GM21786 (cell line): Measurements from ENCODE around the gene C21orf91.
A peak's percentile ranks its signal among the peaks of the same experiment; 100 is the strongest.

Experiments used
- ATAC-seq: cut with Tn5 transposase; IDR thresholded peaks from one replicate; pipeline ENCODE4 v1.9.1; 2021; ENCODE audit not compliant: unreplicated experiment

The C21orf91 gene

DNA sequence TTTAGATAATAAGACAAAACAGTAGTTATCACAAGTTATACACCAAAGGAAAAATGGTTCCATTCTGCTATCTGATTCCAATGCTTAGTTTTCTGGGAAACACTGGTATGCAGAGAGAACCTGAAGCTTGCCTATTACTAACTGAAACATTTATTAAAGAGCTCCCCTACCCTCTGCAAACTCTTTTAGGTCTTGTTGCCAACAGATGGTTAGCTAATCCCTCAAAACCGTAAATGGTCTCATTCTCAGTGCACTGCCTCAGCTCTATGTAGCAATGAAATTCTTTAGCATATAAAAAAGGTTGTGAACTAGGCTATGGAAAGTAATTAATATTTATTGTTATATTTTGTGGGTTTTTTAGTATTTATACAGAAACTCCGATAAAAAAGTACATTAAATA, 20.4 kb downstream of the C21orf91 start:
- no peak for ATAC-seq

DNA sequence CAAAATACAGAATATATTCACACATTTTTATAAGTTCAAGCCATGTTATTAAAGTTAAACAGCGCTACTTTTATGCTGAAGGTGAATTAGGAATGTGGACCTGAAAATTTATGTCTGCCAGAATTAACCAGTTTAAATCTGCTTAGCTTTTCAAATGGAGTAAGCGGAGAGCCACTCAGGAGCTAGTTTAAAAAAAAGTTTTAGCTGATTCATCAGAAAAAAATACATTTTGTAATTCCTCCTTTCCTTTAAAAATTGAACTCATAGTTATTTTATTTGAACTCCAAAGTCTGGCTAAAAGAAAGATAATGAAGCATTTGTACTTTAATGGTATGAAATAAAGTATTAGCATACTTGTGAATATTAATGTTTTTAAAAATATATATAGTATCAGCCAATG, 21.2 kb downstream of the C21orf91 start:
- no peak for ATAC-seq

DNA sequence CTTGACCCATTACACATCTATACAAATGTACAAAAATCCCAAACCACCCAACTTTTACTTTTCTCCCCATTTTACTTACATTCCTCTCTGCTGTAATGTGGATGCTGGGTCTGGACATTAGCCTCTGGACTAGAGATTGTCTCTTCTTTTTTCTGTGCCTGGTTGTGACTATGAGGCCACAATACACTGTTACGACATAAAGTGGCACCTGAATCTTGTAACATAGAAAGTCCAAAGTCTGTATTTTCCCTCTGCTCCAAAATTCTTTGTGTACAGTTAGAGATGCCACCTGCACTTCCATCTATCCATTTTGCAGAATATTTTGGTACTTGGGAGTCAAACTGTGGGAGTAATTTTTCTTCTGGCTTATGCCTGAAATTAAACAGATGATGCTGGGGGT, 22.7 kb downstream of the C21orf91 start:
- no peak for ATAC-seq

DNA sequence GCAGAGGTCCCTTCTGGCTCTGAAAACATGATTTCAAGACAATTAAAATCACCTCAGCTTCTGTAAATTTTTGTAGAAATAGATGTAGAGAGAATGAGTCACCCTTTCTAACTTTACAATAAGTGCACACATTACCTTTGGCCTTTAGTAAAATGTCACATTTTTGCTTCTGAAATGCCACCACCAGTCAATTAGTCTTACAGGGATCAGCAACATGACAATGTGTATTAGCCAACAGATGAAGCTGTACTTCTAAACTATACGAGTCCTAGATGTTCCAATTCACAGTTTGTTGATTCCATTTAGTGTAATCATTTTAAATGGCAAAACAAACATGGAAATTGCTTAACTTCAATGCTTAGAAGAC, 23.1 kb downstream of the C21orf91 start:
- ATAC-seq: no peak

DNA sequence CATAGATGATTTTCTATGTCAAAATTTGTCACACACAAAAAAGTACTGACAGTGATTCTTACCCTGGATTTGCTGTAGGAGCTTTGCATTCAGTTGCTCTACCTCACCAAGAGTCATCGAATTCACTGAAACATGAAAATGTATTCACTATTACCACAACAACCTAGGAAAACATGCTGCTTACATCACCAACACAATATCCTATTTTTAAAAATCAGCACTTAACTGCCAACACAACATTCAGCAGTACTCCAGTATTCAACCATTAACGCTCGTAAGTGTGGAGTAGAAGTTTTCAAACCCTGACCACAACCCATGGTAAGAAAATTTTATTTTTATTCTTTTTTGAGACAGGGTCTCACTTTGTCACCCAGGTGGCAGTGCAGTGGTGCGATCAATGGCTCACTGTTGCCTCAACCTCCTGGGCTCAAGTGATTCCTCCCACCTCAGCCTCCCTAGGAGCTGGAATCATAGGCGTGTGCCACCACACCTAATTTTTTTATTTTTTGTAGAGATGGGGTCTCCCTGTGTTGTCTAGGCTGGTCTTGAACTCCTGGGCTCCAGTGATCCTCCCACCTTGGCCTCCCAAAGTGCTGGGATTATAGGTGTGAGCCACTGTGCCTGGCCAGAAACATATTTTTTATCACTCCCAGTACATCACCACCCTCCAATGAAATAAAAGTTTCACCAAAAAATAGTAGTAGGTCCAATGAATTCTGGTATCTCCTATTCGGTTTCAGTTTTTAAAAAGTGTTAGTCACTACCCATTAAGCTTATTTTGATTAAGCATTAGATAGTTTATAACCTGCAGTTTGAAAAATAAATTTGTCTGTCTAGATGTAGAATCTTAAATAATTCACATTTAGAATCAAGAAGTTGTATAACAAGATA, 23.8 kb downstream of the C21orf91 start:
- no peak for ATAC-seq

DNA sequence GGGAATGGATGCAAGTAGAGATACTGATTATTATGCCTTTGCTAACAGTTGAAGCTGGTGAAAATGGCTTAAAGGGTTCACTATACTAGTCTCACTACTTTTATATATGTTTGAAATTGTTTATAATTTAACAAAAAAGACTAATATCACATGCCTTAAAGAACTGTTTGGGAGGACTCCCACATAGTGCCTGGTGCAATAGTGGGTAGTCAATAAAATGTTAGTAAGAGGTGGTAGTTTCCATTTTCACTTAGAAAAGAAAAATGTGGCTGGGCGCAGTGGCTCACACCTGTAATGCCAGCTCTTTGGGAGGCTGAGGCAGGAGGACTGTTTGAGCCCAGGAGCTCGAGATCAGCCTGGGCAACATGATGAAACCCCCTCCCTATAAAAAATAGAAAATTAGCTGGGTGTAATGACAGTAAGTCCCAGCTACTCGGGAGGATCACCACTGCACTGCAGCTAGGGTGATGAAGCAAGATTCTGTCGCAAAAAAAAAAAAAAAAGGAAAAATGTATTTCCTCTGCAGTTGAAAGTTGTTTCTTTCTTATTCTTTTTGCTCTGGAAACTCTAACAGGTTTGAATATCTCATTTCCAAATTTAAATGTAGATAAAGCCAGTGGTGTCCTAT, 24.5 kb downstream of the C21orf91 start:
- ATAC-seq: no peak

DNA sequence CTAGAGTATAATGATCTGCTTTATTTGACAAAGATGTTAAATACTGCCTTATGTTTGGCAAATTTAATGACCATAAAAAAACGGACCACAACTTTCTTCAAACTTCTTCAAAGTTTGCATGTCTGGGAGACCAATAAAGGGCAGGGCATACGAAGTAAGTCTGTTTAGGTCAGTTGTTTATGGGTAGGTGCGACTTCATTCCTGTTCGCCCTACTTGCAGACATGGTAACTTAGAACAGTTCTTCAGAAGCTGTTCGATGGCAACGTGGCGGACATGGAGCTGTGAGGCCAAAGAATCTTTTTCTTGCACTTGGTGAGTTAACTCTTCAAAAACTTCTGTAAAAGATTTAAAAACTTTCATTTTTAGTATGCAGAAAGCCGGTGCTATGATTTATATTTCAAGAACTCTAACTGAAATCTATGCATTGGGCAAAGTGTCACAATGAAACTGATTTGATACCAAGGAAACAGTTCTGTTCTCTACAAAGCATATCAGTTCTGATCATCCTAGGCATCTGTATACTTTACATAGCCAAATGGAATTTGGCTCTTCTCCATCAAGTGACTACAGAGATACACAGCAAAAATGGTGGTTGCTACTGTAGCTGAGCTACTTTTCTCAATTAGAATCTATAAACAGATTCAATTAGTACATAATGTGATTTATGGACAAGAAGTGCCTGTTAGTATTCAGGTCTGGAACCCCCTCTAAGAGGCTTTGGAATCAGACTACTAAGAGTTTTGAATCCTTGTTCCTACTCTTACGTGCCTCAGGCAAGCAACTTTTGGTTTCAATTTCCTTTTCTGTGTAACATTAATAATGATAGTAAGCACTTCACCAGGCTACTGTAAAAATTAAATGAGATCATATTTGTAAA, 25.7 kb downstream of the C21orf91 start:
- ATAC-seq: peak; percentile 68

DNA sequence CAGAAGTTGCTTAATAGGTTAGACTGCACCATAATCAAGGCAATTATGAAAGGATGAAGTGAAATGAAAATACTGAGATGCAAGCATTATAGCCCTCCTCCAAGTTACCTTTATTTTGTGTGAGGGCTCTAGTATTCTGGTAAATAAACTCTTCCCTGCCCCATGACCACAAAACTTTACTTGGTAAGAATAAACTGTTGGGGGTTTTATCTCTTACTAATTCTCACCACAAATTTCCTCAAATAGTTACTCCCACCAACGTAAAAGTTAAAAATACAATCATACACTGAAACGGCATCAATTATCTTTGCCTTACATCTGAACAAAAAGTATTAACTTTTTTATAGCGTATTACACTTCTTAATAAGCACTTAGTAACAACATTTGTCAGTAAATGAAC, 29.5 kb downstream of the C21orf91 start:
- ATAC-seq: no peak

DNA sequence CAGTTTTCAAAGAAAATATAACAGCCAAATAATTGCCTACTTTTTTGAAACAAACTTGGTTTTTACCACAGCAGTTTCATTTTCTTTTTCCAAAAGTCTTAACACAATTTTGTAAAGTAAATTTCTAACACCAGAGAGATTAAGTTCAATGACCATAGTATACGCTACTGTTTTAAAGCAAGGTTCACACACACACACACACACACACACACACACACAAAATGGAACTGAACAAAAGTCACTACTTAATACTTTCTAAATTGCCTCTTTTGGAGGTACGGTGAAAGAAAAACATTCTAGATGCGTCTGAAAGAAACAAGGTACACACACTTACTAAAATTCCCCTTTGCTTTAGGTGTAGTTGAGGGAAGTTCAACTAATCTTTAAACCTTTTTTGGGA, 30.1 kb downstream of the C21orf91 start:
- no peak for ATAC-seq

DNA sequence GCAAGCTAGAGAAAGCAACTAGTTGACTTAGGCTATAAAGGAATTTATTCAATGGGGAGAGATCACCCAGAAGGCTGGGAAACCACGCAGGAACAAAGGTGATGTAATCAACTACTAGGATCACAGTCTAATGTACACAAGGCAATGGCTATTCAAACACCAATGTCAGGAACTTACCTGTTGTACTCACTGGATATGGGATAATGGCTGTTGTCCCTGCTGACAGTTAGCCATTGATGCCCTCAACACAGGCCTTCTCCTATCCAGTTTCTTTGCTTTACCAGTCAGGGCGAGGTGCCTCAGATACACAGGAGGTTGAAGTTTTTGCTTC, 32.3 kb downstream of the C21orf91 start:
- no peak for ATAC-seq

DNA sequence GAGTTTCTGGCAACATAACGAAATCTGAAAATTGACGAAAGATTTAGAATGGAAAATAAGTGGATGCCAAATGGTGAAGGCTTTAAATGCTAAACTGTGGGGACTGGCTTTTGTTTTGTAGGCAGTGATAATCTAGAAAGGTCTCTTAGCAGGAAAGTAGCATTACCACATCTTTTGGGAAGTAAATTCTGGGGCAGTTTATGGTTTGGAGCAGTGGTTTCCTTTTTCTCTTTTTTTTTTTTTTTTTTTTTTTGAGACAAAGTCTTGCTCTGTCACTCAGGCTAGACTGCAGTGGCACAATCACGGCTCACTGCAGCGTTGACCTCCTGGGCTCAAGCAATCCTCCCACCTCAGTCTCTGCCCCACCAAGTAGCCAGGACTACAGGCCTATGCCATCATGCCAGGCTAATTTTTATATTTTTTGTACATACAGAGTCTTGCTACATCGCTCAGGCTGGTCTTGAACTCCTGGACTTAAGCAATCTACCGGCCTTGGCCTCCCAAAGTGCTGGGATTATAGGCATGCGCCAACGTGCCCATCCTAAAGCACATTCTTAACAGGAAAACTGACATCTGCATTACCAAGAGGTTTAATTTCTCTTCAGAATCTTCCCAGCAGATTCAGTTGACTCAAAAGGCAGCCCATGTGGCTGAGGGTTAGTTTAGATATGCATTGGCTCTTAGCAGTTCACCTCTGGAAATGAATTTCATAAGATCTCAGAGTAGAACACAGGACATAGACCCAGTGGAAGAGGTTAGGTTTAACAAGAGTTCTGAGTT, 32.9 kb downstream of the C21orf91 start:
- no peak for ATAC-seq

DNA sequence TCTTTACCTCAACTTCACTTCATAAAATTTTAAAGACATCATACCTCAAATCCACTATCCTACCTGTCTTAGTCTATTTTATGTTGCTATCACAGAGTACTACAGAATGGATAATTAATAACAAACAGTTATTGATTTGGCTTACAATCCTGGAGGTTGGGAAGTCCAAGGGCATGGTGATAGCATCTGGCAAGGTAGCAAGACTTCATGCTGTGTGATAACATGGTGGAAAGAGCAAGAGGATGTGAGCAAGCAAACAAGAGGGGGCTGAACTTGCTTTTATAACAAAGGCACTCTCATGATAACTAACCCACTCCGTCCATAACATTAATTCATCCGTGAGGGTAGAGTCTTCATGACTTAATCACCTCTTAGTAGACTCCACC, 33.8 kb downstream of the C21orf91 start:
- no peak for ATAC-seq

DNA sequence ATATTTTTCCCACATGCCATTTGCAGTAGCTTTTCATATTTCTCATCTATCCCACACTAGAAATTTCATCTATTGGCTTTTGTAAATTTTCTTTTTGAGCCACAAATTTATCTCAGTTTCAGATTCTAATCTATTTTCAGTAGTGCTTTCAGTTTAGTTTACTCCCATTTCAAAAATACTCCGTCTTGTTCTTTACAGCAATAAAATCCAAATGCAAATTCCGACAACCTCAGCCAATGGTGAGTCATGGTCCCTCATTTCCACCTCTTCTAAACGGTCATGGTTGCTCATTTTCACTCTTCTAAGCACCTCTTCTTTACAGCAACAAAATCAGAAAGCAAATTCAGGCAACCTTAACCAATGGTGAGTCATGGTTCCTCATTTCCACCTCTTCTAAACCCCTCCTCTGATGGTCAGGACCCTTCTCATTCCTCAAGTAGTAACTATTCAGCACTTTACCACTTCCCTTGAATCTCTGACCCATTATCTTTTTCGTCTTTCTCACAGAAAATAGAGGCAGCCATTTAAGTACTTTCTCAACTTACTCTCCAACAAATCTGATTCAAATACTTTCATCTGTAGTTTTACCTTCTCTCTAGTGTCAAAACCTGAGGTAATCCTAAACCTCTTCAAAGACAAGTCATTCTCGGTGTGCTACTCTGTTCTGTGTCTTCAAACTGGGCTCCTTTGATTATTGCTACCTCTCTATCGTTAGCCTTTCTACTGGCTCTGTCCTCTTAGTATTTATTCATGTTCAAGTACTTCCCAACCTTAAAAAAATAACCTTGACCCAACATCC, 34.4 kb downstream of the C21orf91 start:
- ATAC-seq: peak; percentile 42

DNA sequence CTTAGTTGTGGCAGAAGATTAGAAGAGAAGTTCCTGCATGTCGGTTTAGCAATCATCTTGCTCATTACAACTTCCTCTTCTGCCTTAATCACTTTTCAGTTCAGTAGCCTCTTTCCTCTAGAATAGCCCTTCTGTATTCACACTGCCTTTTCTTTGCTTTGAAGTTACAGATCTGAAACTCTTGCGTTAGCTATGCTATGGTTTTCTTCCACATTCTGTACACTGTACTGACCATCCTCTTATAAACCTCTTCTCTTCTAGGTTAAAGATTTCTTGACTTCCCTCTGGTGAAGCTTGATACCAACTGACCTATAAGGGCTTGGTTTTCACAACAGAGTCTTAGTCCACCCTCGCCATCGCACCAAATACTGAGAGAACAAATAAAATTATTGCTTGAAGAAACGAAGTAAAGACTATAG, 35.0 kb downstream of the C21orf91 start:
- ATAC-seq: peak; percentile 58

DNA sequence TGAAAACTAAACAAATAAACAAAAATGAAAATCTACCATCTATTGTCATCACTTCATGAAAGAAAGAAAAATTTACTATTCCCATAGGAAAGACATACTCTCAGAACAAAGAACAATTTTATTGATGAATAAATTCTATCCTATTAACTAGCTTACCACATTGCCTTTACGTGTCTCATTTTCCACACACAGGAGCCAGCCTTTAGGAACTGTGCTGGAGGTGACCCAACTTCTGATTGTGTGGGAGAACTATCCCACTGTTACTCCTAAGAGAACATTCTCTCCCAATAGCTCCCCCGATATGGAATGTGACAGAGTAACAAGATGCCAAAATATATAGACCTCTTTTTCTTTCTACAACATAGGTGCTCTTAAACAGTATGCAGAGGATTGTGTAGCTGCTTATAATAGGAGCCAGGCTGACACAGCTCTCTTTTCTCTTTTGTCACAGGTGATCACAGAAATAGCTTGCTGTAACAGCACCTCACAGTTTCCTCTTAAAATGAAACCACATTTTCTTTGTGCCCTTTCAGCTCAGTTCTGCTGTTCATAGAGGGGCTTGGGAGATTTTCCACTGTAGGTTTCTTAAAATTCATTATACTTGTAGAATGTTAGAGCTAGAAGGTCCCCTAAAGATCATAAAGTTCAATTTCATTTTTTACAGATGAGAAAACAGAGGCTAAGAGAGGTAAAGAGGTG, 35.5 kb downstream of the C21orf91 start:
- ATAC-seq: peak; percentile 31

DNA sequence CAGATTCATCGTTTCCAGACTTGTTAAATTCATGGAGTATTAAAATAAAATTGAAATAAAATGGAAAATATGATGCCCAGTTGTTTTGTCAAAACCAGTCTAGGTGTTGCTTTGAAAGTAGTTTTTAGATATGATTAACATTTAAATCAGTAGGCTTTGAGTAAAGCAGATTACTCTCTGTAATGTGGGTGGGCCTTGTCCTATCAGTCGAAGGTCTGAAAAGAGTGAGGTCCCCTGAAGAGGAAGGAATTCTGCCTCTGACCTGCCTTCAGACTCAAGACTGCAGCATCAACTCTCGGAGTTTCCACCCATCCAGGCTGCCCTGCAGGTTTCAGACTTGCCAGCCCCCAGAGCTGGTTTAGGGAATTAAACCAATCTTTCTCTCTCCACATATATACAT, 36.2 kb downstream of the C21orf91 start:
- ATAC-seq: no peak

DNA sequence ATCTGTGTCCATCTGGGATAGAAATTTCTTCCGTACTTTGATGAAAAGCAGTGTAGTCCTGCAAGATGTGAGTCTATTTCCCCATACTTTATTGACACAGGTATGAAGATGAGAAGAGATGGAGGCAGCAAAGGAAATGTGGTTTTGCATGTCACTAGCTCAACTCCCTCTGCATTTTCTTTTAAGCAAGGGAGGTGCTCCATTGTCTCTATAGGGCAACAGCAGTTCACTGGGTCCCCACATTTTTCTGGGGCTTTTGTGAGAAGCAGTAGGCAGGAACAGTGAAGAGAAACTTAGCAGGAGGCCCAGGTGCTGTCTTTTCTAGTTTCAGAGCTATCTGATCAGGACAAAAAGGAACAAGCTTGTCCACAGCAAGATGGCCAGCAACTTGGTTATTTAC, 37.1 kb downstream of the C21orf91 start:
- ATAC-seq: no peak

DNA sequence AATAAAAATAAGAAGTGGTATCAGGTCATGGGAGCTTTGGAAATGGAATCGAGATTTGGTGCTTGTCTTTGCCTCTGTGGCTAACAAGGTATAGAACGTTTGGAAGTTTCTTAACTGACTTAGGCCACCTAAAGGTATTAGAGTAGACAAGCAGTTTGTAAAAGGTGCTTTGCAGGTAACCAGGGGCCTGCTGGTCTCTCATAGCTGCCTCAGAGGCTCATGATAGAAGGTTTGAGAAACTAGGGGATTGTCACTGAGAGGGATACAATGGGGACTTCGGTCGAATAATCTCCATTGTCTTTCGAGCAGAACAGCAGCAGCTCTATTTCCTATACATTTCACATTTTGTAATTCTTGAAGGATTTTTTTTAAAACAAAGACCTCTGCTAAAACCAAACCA, 37.6 kb downstream of the C21orf91 start:
- ATAC-seq: no peak

DNA sequence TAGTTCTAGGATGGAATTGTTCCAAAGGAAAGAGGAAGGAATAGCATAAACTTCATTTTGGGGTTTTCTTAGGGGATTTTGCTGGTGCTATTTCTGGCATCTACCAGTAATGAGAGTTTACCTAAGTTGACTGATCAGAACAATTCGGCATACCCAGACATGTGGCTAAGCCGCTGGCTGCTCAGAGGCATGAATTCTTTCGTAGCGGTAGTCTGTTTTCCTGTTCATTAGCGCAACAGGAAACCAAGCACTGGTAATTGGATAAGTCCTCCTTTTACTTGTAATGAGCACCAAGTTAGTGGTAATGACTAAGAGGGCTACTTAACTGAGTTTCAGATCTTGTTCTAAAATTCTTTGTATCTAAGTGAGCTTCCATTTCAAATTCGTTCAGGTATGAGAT, 38.6 kb downstream of the C21orf91 start:
- ATAC-seq: peak; percentile 31

DNA sequence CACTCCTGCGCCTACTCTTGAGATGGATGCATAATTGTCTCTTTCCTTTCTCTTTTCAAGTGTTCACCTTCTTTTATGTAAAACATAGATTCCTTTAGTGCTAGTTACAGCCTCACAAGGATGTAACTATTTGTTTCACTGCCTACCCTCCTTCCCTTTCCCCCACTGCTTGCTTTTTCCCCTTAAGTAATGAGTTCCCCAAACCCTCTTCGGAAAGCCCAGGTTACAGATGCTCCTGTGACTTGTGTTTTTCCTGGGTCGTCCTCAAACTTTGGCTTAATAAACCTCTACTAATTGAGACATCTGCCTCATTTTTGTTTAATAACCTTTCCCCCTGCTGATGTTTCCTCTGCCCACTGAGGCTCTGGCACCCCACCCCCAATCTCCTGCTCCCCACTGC, 39.2 kb downstream of the C21orf91 start:
- no peak for ATAC-seq
